K562 (cell line): ENCODE results near the gene HYPK. TPM values are rescaled to one million over a fixed set of nuclear protein-coding genes. Genes with fewer than 3 reads are reported as not detected.

Source experiments
- BRCA1 ChIP-seq, 2 experiments: fragments of 450-650 bp in 1 of 2; sonication (generic) in 1 of 2; formaldehyde crosslinking in 1 of 2; IDR thresholded peaks; 2 replicates each; pipeline versions ENCODE4 v1.5.0 to v1.6.1; 2017 to 2020; ENCODE audit warnings: mild to moderate bottlenecking in 1 of 2, missing genetic modification reagents in 1 of 2
- CEBPB ChIP-seq: fragments of 450-650 bp; IDR thresholded peaks from 2 replicates; pipeline ENCODE4 v1.6.1; 2016; ENCODE audit warnings: missing genetic modification characterization, missing compliant biosample characterization
- FOSL1 ChIP-seq: fragments of 200-800 bp; sonication (Bioruptor generic); conservative IDR thresholded peaks from 2 replicates; pipeline ENCODE4 v1.6.1; 2016; ENCODE audit warnings: missing genetic modification characterization, missing compliant biosample characterization
- FOXJ3 ChIP-seq: sonication (generic); formaldehyde crosslinking; IDR thresholded peaks from 2 replicates; pipeline ENCODE4 v1.4.0; 2020; ENCODE audit warnings: mild to moderate bottlenecking, missing genetic modification reagents
- POLR3G ChIP-seq: IDR thresholded peaks from 2 replicates; pipeline ENCODE4 v1.6.1; 2011; ENCODE audit not compliant: insufficient read length, insufficient replicate concordance; ENCODE audit errors: extremely low read depth
- PURB ChIP-seq: sonication (generic); formaldehyde crosslinking; IDR thresholded peaks from 2 replicates; pipeline ENCODE4 v1.9.0; 2021; ENCODE audit warnings: low read depth, mild to moderate bottlenecking, missing genetic modification reagents
- RBM15 ChIP-seq: fragments of 200-400 bp; formaldehyde crosslinking; IDR thresholded peaks from 2 replicates; pipeline ENCODE4 v1.6.1; 2018; ENCODE audit warnings: mild to moderate bottlenecking, low read length, moderate library complexity; ENCODE audit not compliant: insufficient read depth
- RCOR1 ChIP-seq, 2 experiments: IDR thresholded peaks; 2 replicates each; pipeline ENCODE4 v1.6.1; 2012; ENCODE audit warnings: low read depth in 2 of 2, low read length in 2 of 2, borderline replicate concordance in 1 of 2, improper control_type of control experiment in 1 of 2
- RFX5 ChIP-seq: IDR thresholded peaks from 2 replicates; pipeline ENCODE4 v1.6.1; 2011; ENCODE audit warnings: low read depth, mild to moderate bottlenecking, improper control_type of control experiment, low read length
- RNF2 ChIP-seq: sonication (generic); IDR thresholded peaks from 2 replicates; pipeline ENCODE4 v1.6.1; 2016
- RUNX1 ChIP-seq: sonication (generic); IDR thresholded peaks from 2 replicates; pipeline ENCODE4 v1.6.1; 2016; ENCODE audit warnings: antibody characterized with exemption, low read depth
- SETDB1 ChIP-seq: IDR thresholded peaks from one replicate; pipeline ENCODE4 v1.6.1; 2012; ENCODE audit warnings: low read length, control low read depth, inconsistent platforms
- SMAD4 ChIP-seq: fragments of 250-450 bp; sonication (Bioruptor Pico); conservative IDR thresholded peaks from 2 replicates; pipeline ENCODE4 v1.8.0; 2021; ENCODE audit warnings: inconsistent platforms, mild to moderate bottlenecking, moderate library complexity
- SMARCE1 ChIP-seq: fragments of 450-650 bp; IDR thresholded peaks from 2 replicates; pipeline ENCODE4 v1.7.1; 2016; ENCODE audit warnings: mild to moderate bottlenecking
- TCFL5 ChIP-seq: fragments of 250-450 bp; sonication (Bioruptor Pico); conservative IDR thresholded peaks from 2 replicates; pipeline ENCODE4 v1.6.1; 2021; ENCODE audit warnings: mild to moderate bottlenecking, moderate library complexity, matching md5 sums
- TOE1 ChIP-seq, 2 experiments: fragments of 450-650 bp in 1 of 2; sonication (generic) in 1 of 2; formaldehyde crosslinking in 1 of 2; IDR thresholded peaks; 2 replicates each; pipeline versions ENCODE4 v1.7.1 to v1.8.0; 2016 to 2022; ENCODE audit warnings: borderline replicate concordance in 2 of 2, mild to moderate bottlenecking in 2 of 2, antibody characterized with exemption in 1 of 2, inconsistent platforms in 1 of 2, low read depth in 1 of 2, missing genetic modification reagents in 1 of 2, moderate library complexity in 1 of 2
- ZC3H4 ChIP-seq: sonication (generic); formaldehyde crosslinking; IDR thresholded peaks from 2 replicates; pipeline ENCODE4 v1.9.0; 2021; ENCODE audit warnings: missing genetic modification reagents, borderline replicate concordance
- ZNF263 ChIP-seq: sonication (generic); formaldehyde crosslinking; IDR thresholded peaks from 2 replicates; pipeline ENCODE4 v1.8.0; 2022; ENCODE audit warnings: mild to moderate bottlenecking, missing genetic modification reagents, borderline replicate concordance
- ZNF699 ChIP-seq: fragments of 250-450 bp; sonication (Bioruptor Pico); IDR thresholded peaks from 2 replicates; pipeline ENCODE4 v1.8.0; 2021; ENCODE audit warnings: mild to moderate bottlenecking, moderate library complexity; ENCODE audit not compliant: insufficient replicate concordance
- polyA plus RNA-seq, 8 experiments: library from polyadenylated mRNA; depleted of rRNA in 4 of 8; stranded (reverse) in 5 of 8; unstranded in 3 of 8; fragments of >200 nt; fragmentation: Nextera tagmentation in 2 of 8; fragmentation: Illumina TruSeq in 1 of 8; extraction: Ambion mirVana in 2 of 8; extraction: Trizol in 1 of 8; gene quantifications; 2 replicates each; pipeline versions ENCODE4 v1.2.1 to v1.2.3, GENCODE V29; 2011 to 2014; ENCODE audit warnings: inconsistent platforms in 1 of 8, missing spikeins in 1 of 8
- total RNA-seq, 7 experiments: library from RNA; depleted of rRNA in 6 of 7; stranded (reverse); fragments of >200 nt in 6 of 7; fragmentation: Illumina TruSeq in 2 of 7; extraction: Trizol in 2 of 7; gene quantifications; 2 replicates each; pipeline versions ENCODE4 v1.2.1 to v1.2.3, GENCODE V29; 2011 to 2021; ENCODE audit warnings: low replicate concordance in 1 of 7
- TF ChIP-seq, protein P1 (sequence below): fragments of 450-650 bp; IDR thresholded peaks from 2 replicates; pipeline ENCODE4 v1.6.1; 2014; ENCODE audit warnings: low read depth, mild to moderate bottlenecking, moderate library complexity, borderline replicate concordance
- TF ChIP-seq, protein P2 (sequence below): fragments of 250-450 bp; sonication (Bioruptor Pico); IDR thresholded peaks from 2 replicates; pipeline ENCODE4 v1.5.0; 2021; ENCODE audit warnings: mild to moderate bottlenecking, moderate library complexity
- TF ChIP-seq, protein P3 (sequence below): fragments of 250-450 bp; sonication (Bioruptor Pico); IDR thresholded peaks from 2 replicates; pipeline ENCODE4 v1.8.0; 2021; ENCODE audit warnings: borderline replicate concordance, mild to moderate bottlenecking, moderate library complexity; ENCODE audit not compliant: poor library complexity, severe bottlenecking

HYPK gene
- total and polyA plus RNA-seq, 9 of the 15 experiments (the other 6 are each of a cell fraction or from before 2014, with no cell fraction given) = 7.2 to 28.0 (median 21.1) TPM

DNA sequence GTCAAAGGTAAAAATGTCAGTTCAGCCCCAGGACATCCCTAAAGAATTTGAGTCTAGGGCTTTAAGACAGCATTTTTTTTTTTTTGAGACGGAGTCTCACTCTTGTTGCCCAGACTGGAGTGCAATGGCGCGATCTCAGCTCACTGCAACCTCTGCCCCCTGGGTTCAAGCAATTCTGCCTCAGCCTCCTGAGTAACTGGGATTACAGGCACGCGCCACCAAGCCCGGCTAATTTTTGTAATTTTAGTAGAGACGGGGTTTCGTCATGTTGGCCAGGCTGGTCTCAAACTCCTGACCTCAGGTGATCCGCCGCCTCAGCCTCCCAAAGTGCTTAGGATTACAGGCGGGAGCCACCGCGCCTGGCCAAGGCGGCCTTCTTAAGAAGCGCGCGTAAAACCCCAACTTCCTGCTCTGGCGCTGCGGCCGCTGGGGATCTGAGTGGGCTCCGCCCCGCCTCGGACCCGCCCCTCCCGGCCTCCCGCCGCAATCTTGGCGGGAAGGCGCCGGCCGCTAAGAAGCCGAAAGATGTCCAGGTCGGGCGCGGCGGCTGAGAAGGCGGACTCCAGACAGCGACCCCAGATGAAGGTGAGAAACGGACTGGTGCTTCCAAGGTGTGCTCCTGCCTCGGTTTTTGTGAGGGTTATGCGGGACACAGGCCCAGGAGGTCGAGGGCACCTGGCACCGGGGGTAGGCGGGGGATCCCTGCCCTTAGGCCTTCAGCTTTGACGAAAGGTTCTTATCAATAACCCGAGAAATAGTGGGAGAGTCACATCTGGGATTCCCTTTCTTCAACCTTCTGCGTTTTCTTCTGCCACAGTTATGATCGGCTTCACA, 26.3 kb downstream of the HYPK start, which contains the start of gene WDR76 (continued):
- TF ChIP-seq, protein P1, sequence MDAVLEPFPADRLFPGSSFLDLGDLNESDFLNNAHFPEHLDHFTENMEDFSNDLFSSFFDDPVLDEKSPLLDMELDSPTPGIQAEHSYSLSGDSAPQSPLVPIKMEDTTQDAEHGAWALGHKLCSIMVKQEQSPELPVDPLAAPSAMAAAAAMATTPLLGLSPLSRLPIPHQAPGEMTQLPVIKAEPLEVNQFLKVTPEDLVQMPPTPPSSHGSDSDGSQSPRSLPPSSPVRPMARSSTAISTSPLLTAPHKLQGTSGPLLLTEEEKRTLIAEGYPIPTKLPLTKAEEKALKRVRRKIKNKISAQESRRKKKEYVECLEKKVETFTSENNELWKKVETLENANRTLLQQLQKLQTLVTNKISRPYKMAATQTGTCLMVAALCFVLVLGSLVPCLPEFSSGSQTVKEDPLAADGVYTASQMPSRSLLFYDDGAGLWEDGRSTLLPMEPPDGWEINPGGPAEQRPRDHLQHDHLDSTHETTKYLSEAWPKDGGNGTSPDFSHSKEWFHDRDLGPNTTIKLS = no peak; the same call in 1 of the 2 replicates
- TF ChIP-seq FOXJ3 (CRISPR knock-in tag) = no peak
- TF ChIP-seq RCOR1 (IDR thresholded peaks at IDR 0.05; ENCODE audit: borderline replicate concordance in 1 of 2, low read depth in 2 of 2, low read length in 2 of 2) = no peak
- no peak for TF ChIP-seq PURB (CRISPR knock-in tag)
- TF ChIP-seq RUNX1 = no peak
- TF ChIP-seq SETDB1 = no peak
- TF ChIP-seq ZC3H4 (CRISPR knock-in tag) = no peak
- no peak for TF ChIP-seq BRCA1 (IDR thresholded peaks at IDR 0.05)
- TF ChIP-seq BRCA1 (CRISPR knock-in tag; IDR thresholded peaks at IDR 0.05) = no peak
- TF ChIP-seq, protein P2, sequence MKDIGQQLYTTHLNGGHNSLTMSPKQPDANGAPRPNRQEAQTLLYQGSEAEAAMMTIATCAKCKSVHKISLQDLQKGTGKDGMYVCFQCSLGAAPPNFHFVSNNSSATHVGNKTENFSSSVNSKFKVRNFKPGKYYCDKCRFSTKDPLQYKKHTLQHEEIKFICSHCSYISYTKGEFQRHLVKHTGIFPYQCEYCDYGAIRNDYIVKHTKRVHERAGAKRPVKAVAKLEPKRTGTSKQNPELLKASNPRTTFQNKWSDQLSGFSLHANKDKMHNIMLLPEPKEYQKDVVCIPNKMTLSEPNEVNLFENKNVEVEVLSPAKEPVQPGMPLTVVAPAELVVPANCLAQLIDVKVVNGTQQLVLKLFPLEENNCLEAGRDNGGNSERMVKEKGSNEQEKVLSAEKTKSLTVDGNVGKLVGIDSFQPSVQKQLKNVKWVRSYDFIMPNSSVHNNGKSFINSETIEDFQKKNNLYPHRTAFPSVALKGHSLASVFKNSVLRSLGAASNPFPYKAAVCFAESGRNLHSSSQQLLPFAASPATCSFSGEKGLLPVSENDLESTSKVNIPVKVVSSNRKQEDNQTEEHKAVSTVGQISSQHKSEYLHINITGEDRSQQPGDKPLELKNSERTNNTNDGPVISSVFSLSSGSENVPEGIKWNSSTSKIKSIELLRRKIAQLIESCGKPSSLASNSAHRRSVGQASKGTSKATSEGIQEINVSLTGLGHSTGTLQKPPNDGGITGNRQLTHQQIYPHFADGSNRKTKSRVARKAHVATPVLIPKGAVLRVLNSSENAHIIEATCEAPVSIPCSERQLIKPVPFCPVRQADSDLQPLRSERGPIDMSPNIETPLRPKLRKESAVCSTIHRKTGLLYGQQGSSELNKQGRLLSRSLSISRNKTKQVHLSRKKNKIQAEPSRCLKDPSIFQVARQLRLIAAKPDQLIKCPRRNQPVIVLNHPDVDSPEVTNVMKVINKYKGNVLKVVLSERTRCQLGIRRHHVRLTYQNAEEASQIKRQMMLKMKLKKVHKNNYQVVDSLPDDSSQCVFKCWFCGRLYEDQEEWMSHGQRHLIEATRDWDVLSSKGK (CRISPR knock-in tag) = no peak
- no peak for TF ChIP-seq RBM15
- no peak for TF ChIP-seq POLR3G
- TF ChIP-seq ZNF699 (CRISPR knock-in tag) = no peak
- peak; percentile 68 for TF ChIP-seq CEBPB (tag)
- TF ChIP-seq SMARCE1 = 0 out of 2 replicates have a peak, but pooled peaks have one; percentile 15
- TF ChIP-seq, protein P3, sequence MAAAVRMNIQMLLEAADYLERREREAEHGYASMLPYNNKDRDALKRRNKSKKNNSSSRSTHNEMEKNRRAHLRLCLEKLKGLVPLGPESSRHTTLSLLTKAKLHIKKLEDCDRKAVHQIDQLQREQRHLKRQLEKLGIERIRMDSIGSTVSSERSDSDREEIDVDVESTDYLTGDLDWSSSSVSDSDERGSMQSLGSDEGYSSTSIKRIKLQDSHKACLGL = no peak
- TF ChIP-seq SMAD4 (CRISPR knock-in tag) = peak; percentile 81; the same call in 1 of the 2 replicates
- TF ChIP-seq TOE1 (IDR thresholded peaks at IDR 0.05; ENCODE audit: borderline replicate concordance) = peak; percentile 20; the same call in 1 of the 2 replicates
- no peak for TF ChIP-seq TOE1 (CRISPR knock-in tag; IDR thresholded peaks at IDR 0.05; ENCODE audit: borderline replicate concordance, low read depth)
- no peak for TF ChIP-seq TCFL5 (CRISPR knock-in tag)
- TF ChIP-seq RFX5 = no peak
- no peak for TF ChIP-seq FOSL1 (tag)
- peak; percentile 70 for TF ChIP-seq RNF2
- TF ChIP-seq ZNF263 (CRISPR knock-in tag) = 0 out of 2 replicates have a peak, but pooled peaks have one; percentile 11
